ENCODE data around the gene TMEM109. TPM values are rescaled to one million over a fixed set of nuclear protein-coding genes. Genes with fewer than 3 reads are reported as not detected.

Gene TMEM109
- total RNA-seq, 1 donor from 2014 or later = 72.8 TPM

DNA sequence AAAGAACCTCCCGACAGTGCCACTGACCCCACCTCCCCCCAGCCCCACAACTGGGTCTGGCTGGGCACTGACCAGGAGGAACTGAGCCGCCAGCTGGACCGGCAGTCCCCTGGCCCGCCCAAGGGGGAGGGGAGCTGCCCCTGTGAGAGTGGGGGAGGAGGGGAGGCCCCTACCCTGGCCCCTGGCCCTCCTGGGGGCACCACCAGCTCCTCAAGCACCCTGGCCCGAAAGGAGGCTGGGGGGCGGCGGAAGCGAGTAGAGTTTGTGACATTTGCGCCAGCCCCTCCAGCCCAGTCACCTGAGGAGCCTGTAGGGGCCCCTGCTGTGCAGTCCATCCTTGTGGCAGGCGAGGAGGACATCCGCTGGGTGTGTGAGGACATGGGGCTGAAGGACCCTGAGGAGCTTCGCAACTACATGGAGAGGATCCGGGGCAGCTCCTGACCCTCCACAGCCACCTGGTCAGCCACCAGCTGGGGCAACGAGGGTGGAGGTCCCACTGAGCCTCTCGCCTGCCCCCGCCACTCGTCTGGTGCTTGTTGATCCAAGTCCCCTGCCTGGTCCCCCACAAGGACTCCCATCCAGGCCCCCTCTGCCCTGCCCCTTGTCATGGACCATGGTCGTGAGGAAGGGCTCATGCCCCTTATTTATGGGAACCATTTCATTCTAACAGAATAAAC, 22.6 kb downstream of the TMEM109 start:
- no peak overlapping the region for H2AFZ ChIP-seq (ENCODE audit: low read depth, low read length)
- H3K4me2 ChIP-seq (ENCODE audit: low read length) = no peak overlapping the region
- H3K27me3 Mint-ChIP-seq (ENCODE audit: low read depth, unreplicated experiment) = peaks cover 2% of the 10 kb centered on the region
- no peaks in the 10 kb centered on the region for H3K4me1 Mint-ChIP-seq (ENCODE audit: low read depth, unreplicated experiment)
- no peak overlapping the region for H3K27ac Mint-ChIP-seq (ENCODE audit: unreplicated experiment)
- no peak overlapping the region for H3K9ac ChIP-seq (ENCODE audit: low read length)
- FAIRE-seq (no peak), DNase-seq (ENCODE audit: low read depth) (no peak)
- no peak overlapping the region for H3K27ac ChIP-seq (ENCODE audit: low read depth, low read length)
- H3K36me3 ChIP-seq (ENCODE audit: insufficient read depth, low read length) = no peaks in the 10 kb centered on the region
- peaks cover 6% of the 10 kb centered on the region for H3K27me3 ChIP-seq (ENCODE audit: insufficient read depth, low read length)
- H3K36me3 Mint-ChIP-seq (ENCODE audit: low read depth, unreplicated experiment) = peaks cover 17% of the 10 kb centered on the region
- no peaks in the 10 kb centered on the region for H3K9me3 Mint-ChIP-seq (ENCODE audit: unreplicated experiment)
- no peak overlapping the region for H3K4me3 ChIP-seq (ENCODE audit: insufficient read depth, low read depth, low read length)
- H4K20me1 ChIP-seq (ENCODE audit: insufficient read depth, low read length) = no peaks in the 10 kb centered on the region
- H3K79me2 ChIP-seq (ENCODE audit: insufficient read depth, low read length) = no peaks in the 10 kb centered on the region
- no peak for TF ChIP-seq EZH2 (IDR thresholded peaks at IDR 0.05; ENCODE audit: insufficient read depth, low read length)
- TF ChIP-seq, protein P1, sequence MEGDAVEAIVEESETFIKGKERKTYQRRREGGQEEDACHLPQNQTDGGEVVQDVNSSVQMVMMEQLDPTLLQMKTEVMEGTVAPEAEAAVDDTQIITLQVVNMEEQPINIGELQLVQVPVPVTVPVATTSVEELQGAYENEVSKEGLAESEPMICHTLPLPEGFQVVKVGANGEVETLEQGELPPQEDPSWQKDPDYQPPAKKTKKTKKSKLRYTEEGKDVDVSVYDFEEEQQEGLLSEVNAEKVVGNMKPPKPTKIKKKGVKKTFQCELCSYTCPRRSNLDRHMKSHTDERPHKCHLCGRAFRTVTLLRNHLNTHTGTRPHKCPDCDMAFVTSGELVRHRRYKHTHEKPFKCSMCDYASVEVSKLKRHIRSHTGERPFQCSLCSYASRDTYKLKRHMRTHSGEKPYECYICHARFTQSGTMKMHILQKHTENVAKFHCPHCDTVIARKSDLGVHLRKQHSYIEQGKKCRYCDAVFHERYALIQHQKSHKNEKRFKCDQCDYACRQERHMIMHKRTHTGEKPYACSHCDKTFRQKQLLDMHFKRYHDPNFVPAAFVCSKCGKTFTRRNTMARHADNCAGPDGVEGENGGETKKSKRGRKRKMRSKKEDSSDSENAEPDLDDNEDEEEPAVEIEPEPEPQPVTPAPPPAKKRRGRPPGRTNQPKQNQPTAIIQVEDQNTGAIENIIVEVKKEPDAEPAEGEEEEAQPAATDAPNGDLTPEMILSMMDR (IDR thresholded peaks at IDR 0.05; ENCODE audit: insufficient read depth, low read depth, low read length) = no peak
- H3K4me3 Mint-ChIP-seq (ENCODE audit: unreplicated experiment) = no peak overlapping the region
- H3K4me1 ChIP-seq (ENCODE audit: insufficient read depth, low read length) = no peaks in the 10 kb centered on the region
- no peaks in the 10 kb centered on the region for H3K9me3 ChIP-seq (ENCODE audit: insufficient read depth, low read depth, low read length)

GRCh38 chr11:60937144-60937527, 23.2 kb downstream of the TMEM109 start:
- H3K4me3 Mint-ChIP-seq (ENCODE audit: unreplicated experiment) = no peak overlapping the region
- H3K4me2 ChIP-seq (ENCODE audit: low read length) = no peak overlapping the region
- H3K9me3 ChIP-seq (ENCODE audit: insufficient read depth, low read depth, low read length) = no peaks in the 10 kb centered on the region
- no peaks in the 10 kb centered on the region for H3K36me3 ChIP-seq (ENCODE audit: insufficient read depth, low read length)
- H3K4me1 Mint-ChIP-seq (ENCODE audit: low read depth, unreplicated experiment) = no peaks in the 10 kb centered on the region
- H3K36me3 Mint-ChIP-seq (ENCODE audit: low read depth, unreplicated experiment) = peaks cover 17% of the 10 kb centered on the region
- no peaks in the 10 kb centered on the region for H3K9me3 Mint-ChIP-seq (ENCODE audit: unreplicated experiment)
- no peak for FAIRE-seq
- TF ChIP-seq EZH2 (IDR thresholded peaks at IDR 0.05; ENCODE audit: insufficient read depth, low read length) = no peak
- TF ChIP-seq, protein P1 (IDR thresholded peaks at IDR 0.05; ENCODE audit: insufficient read depth, low read depth, low read length) = no peak
- no peak for DNase-seq (ENCODE audit: low read depth)
- no peaks in the 10 kb centered on the region for H3K79me2 ChIP-seq (ENCODE audit: insufficient read depth, low read length)
- no peak overlapping the region for H3K4me3 ChIP-seq (ENCODE audit: insufficient read depth, low read depth, low read length)
- H3K27ac Mint-ChIP-seq (ENCODE audit: unreplicated experiment) = no peak overlapping the region
- H3K27me3 ChIP-seq (ENCODE audit: insufficient read depth, low read length) = peaks cover 7% of the 10 kb centered on the region
- no peaks in the 10 kb centered on the region for H4K20me1 ChIP-seq (ENCODE audit: insufficient read depth, low read length)
- H3K27ac ChIP-seq (ENCODE audit: low read depth, low read length) = no peak overlapping the region
- H3K4me1 ChIP-seq (ENCODE audit: insufficient read depth, low read length) = no peaks in the 10 kb centered on the region
- H3K9ac ChIP-seq (ENCODE audit: low read length) = no peak overlapping the region
- H2AFZ ChIP-seq (ENCODE audit: low read depth, low read length) = no peak overlapping the region
- H3K27me3 Mint-ChIP-seq (ENCODE audit: low read depth, unreplicated experiment) = peaks cover 2% of the 10 kb centered on the region

DNA sequence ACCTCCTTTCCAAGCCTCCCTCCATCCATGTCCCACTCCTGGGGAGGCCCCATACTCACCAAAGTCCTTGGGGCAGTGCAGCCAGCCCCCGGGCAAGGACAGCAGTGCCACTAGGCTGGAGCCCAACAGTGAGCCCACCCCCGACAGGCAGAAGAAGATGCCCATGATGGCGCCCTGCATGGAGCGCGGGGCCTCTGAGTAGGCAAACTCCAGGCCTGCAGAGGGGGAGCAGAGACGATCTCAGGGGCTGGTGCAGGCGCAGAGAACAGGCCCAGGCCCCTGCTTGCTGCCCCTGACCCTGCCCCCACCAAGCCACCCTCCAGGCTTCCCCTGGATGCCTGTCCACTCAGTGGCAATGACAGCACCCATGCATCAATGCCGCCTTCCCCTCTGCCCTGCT, 23.9 kb downstream of the TMEM109 start:
- H3K36me3 ChIP-seq (ENCODE audit: insufficient read depth, low read length) = no peaks in the 10 kb centered on the region
- no peak overlapping the region for H3K4me3 Mint-ChIP-seq (ENCODE audit: unreplicated experiment)
- peaks cover under 1% of the 10 kb centered on the region for H3K4me1 Mint-ChIP-seq (ENCODE audit: low read depth, unreplicated experiment)
- H3K36me3 Mint-ChIP-seq (ENCODE audit: low read depth, unreplicated experiment) = peaks cover 18% of the 10 kb centered on the region
- no peaks in the 10 kb centered on the region for H3K9me3 ChIP-seq (ENCODE audit: insufficient read depth, low read depth, low read length)
- no peak for TF ChIP-seq EZH2 (IDR thresholded peaks at IDR 0.05; ENCODE audit: insufficient read depth, low read length)
- TF ChIP-seq, protein P1 (IDR thresholded peaks at IDR 0.05; ENCODE audit: insufficient read depth, low read depth, low read length) = no peak
- no peak overlapping the region for H3K27ac Mint-ChIP-seq (ENCODE audit: unreplicated experiment)
- no peaks in the 10 kb centered on the region for H3K4me1 ChIP-seq (ENCODE audit: insufficient read depth, low read length)
- H3K4me3 ChIP-seq (ENCODE audit: insufficient read depth, low read depth, low read length) = no peak overlapping the region
- H3K79me2 ChIP-seq (ENCODE audit: insufficient read depth, low read length) = no peaks in the 10 kb centered on the region
- H3K4me2 ChIP-seq (ENCODE audit: low read length) = no peak overlapping the region
- H3K27me3 Mint-ChIP-seq (ENCODE audit: low read depth, unreplicated experiment) = peaks cover 2% of the 10 kb centered on the region
- H3K27me3 ChIP-seq (ENCODE audit: insufficient read depth, low read length) = peaks cover 7% of the 10 kb centered on the region
- no peaks in the 10 kb centered on the region for H4K20me1 ChIP-seq (ENCODE audit: insufficient read depth, low read length)
- no peak overlapping the region for H2AFZ ChIP-seq (ENCODE audit: low read depth, low read length)
- FAIRE-seq (no peak), DNase-seq (ENCODE audit: low read depth) (no peak)
- H3K27ac ChIP-seq (ENCODE audit: low read depth, low read length) = no peak overlapping the region
- no peak overlapping the region for H3K9ac ChIP-seq (ENCODE audit: low read length)
- H3K9me3 Mint-ChIP-seq (ENCODE audit: unreplicated experiment) = no peaks in the 10 kb centered on the region

All from astrocyte (in vitro differentiated cells and primary cell).